ENCODE results near the gene HIVEP3.

DNA sequence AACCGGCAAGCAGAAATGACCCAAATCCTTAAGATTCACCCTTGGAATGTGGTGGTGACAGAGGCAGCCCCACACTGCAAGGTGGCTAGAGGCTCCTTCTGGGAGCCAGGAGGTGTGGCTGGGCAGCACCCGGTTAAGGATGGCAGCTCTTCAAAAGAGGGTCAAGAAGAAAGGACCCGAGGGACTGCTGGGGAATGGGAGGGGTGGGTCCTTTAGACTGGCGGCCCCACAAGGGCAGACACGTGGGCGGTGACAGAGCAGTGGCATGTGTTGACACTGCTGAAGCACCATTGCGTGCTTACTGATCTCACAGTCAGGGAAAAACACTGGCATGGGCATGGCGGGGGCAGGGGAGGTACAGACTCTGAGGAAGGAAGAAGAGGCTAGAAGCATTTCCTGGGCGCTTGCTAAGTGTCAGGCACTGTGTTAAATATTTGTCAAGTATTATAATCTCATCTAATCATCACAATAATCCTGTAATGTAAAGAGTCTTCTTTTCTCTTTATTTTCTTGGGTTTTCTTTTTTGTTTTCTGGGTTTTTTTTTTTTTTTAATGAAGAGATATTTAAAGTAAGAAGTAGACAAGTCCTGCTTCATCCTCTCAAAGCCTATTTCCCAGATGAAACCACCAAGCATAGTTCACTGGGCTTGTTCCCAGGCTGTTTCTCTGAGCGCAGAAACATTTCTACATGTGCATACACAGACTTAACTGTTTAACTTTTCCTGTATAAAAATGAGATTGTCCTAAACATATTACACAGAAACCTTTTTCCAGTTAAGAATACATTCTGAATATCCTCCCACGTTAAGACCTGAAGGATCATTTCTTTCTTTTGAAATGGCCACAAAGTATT, 268.5 kb downstream of the HIVEP3 start:
- TF ChIP-seq ZNF232 (CRISPR knock-in tag; IDR thresholded peaks at IDR 0.05) (no peak), CTCF (IDR thresholded peaks at IDR 0.05) (no peak), MAX (CRISPR knock-in tag; IDR thresholded peaks at IDR 0.05) (no peak), E2F4 (CRISPR knock-in tag; IDR thresholded peaks at IDR 0.05; ENCODE audit: borderline replicate concordance, low read depth) (no peak)

Measured in WTC11 (cell line).